CD4-positive, alpha-beta T cell (primary cell): ENCODE measurements around the gene GOLGA7B. TPM values are rescaled to one million over a fixed set of nuclear protein-coding genes. Genes with fewer than 3 reads are reported as not detected.

Experiments
- ATAC-seq: fragments of 200-7000 bp; cut with Tn5 transposase; one replicate; pipeline ENCODE4 v1.10.0; 2022; ENCODE audit warnings: mild to moderate bottlenecking; ENCODE audit not compliant: poor library complexity
- CTCF ChIA-PET: fragments of 350-600 bp; sonication (Branson Sonifier 250); formaldehyde crosslinking; loops from one replicate; lab custom pipeline; 2021; ENCODE audit warnings: antibody characterized with exemption, inconsistent platforms; lab: Charles Lee
- POLR2A ChIA-PET: fragments of 350-600 bp; sonication (Branson Sonifier 250); formaldehyde crosslinking; loops from one replicate; lab custom pipeline; 2021; ENCODE audit warnings: antibody characterized with exemption, inconsistent platforms; lab: Charles Lee
- DNase-seq, 14 experiments: peaks; one replicate each; pipeline ENCODE4 v3.0.0-alpha.2; 2013 to 2020; ENCODE audit warnings: mixed read lengths in 2 of 14
- H3K27ac ChIP-seq, 2 donors: one replicate each; pipeline versions ENCODE4 v1.5.1 to v1.7.0; 2013; ENCODE audit warnings: low read length in 2 of 2, low read depth in 1 of 2, mild to moderate bottlenecking in 1 of 2
- H3K27me3 ChIP-seq, 2 experiments: 1 replicate in 1 of 2; 2 replicates in 1 of 2; pipeline versions ENCODE4 v1.6.1 to v1.7.0; 2013; ENCODE audit warnings: low read length in 2 of 2, control low read depth in 1 of 2, mild to moderate bottlenecking in 1 of 2, moderate library complexity in 1 of 2; ENCODE audit not compliant: insufficient read depth in 2 of 2, control insufficient read depth in 1 of 2
- H3K36me3 ChIP-seq: one replicate; pipeline ENCODE4 v1.6.1; 2013; ENCODE audit warnings: low read length, control low read depth; ENCODE audit not compliant: insufficient read depth
- H3K4me1 ChIP-seq: one replicate; pipeline ENCODE4 v1.6.1; 2013; ENCODE audit warnings: low read length, control low read depth; ENCODE audit not compliant: insufficient read depth
- H3K4me3 ChIP-seq: one replicate; pipeline ENCODE4 v1.5.1; 2013; ENCODE audit warnings: mild to moderate bottlenecking, low read length, moderate library complexity
- H3K9me3 ChIP-seq, 2 experiments: 1 replicate in 1 of 2; 2 replicates in 1 of 2; pipeline versions ENCODE4 v1.6.1 to v1.7.0; 2013; ENCODE audit warnings: low read length in 2 of 2, mild to moderate bottlenecking in 2 of 2, control low read depth in 1 of 2, moderate library complexity in 1 of 2; ENCODE audit not compliant: control insufficient read depth in 1 of 2, insufficient read depth in 1 of 2
- H3K27ac Mint-ChIP-seq: one replicate; pipeline ENCODE4 v1.8.0; 2020; ENCODE audit warnings: mixed read lengths
- H3K27me3 Mint-ChIP-seq: one replicate; pipeline ENCODE4 v1.8.0; 2021; ENCODE audit warnings: mixed read lengths
- H3K36me3 Mint-ChIP-seq: one replicate; pipeline ENCODE4 v1.8.0; 2021; ENCODE audit warnings: low read depth, mixed read lengths
- H3K4me1 Mint-ChIP-seq: one replicate; pipeline ENCODE4 v1.8.0; 2021; ENCODE audit warnings: low read depth, mixed read lengths
- H3K4me3 Mint-ChIP-seq: one replicate; pipeline ENCODE4 v1.8.0; 2020; ENCODE audit warnings: mild to moderate bottlenecking, mixed read lengths
- H3K9me3 Mint-ChIP-seq: one replicate; pipeline ENCODE4 v1.8.0; 2020; ENCODE audit warnings: mixed read lengths
- CTCF ChIP-seq: fragments of 200-600 bp; IDR thresholded peaks from one replicate; pipeline ENCODE4 v1.8.0; 2022; ENCODE audit warnings: antibody characterized with exemption, mild to moderate bottlenecking
- intact Hi-C, 2 experiments: fragments of 100-400 bp; cut with DNase I in 1 of 2; cut with micrococcal nuclease in 1 of 2; formaldehyde crosslinking; loops; one replicate each; pipeline versions ENCODE4 v1.15.1 to v1.9.0; 2023 to 2025; cut with DNase I, micrococcal nuclease
- total RNA-seq, 174 experiments: library from RNA in 2 of 174; stranded (reverse) in 2 of 174; gene quantifications; one replicate each; pipeline ENCODE4 v1.2.3 and lab custom pipeline; 2021 to 2026

Gene GOLGA7B
- total RNA-seq, 2 experiments from 2014 or later = 4.5 to 6.1 TPM

- peak overlapping the region; percentile 77 for H3K27ac Mint-ChIP-seq
- Histone ChIP-seq H3K27ac (no peak overlapping the region), H3K36me3 (no peaks in the 10 kb centered on the region), H3K9me3 (no peaks in the 10 kb centered on the region), H3K4me1 (peaks cover 46% of the 10 kb centered on the region), H3K27me3 (no peaks in the 10 kb centered on the region), H3K4me3 (no peak overlapping the region)
- DNase-seq (no peak), ATAC-seq (no peak)
- no peak for TF ChIP-seq CTCF
- ChIA-PET CTCF (no interaction called here), POLR2A (no interaction called here)
- intact Hi-C loops = loop anchor here in 1 of 2 experiments (5.0 to 10.0 kb wide), 3 partner anchors 115 to 593 kb away; partner anchors contain the start of genes AVPI1, HPS1 and ZFYVE27
- peak overlapping the region; percentile 95 for H3K4me3 Mint-ChIP-seq
- no peaks in the 10 kb centered on the region for H3K27me3 Mint-ChIP-seq
- H3K36me3 Mint-ChIP-seq = peaks cover 6% of the 10 kb centered on the region
- H3K4me1 Mint-ChIP-seq = peaks cover 47% of the 10 kb centered on the region
- H3K9me3 Mint-ChIP-seq = no peaks in the 10 kb centered on the region
These were observed 2.6 kb downstream of the GOLGA7B start for GRCh38 chr10:97852277-97852676.

- no peak overlapping the region for H3K27ac ChIP-seq
- H3K4me1 ChIP-seq = peaks cover 46% of the 10 kb centered on the region
- no peaks in the 10 kb centered on the region for H3K36me3 ChIP-seq
- ChIA-PET CTCF (no interaction called here), POLR2A (no interaction called here)
- TF ChIP-seq CTCF = no peak
- Mint-ChIP-seq H3K9me3 (no peaks in the 10 kb centered on the region), H3K27me3 (no peaks in the 10 kb centered on the region), H3K36me3 (peaks cover 6% of the 10 kb centered on the region), H3K27ac (no peak overlapping the region), H3K4me1 (peaks cover 54% of the 10 kb centered on the region), H3K4me3 (peak overlapping the region; percentile 95)
- DNase-seq (no peak), ATAC-seq (no peak)
- intact Hi-C loops = loop anchor here in 1 of 2 experiments (5.0 to 10.0 kb wide), 3 partner anchors 116 to 592 kb away; partner anchors contain the start of genes AVPI1, HPS1 and ZFYVE27
- H3K27me3 ChIP-seq = no peaks in the 10 kb centered on the region
- no peak overlapping the region for H3K4me3 ChIP-seq
- no peaks in the 10 kb centered on the region for H3K9me3 ChIP-seq
These were observed 3.3 kb downstream of the GOLGA7B start for GRCh38 chr10:97852840-97853405.

GRCh38 chr10:97854743-97855142 is 5.1 kb downstream of the GOLGA7B start:
- Histone ChIP-seq H3K4me3 (no peak overlapping the region), H3K27ac (no peak overlapping the region), H3K27me3 (no peaks in the 10 kb centered on the region), H3K9me3 (no peaks in the 10 kb centered on the region), H3K4me1 (peaks cover 36% of the 10 kb centered on the region), H3K36me3 (peaks cover 4% of the 10 kb centered on the region)
- no peak for DNase-seq
- ChIA-PET POLR2A (no interaction called here), CTCF (no interaction called here)
- peaks cover 6% of the 10 kb centered on the region for H3K36me3 Mint-ChIP-seq
- no peak for ATAC-seq
- H3K27ac Mint-ChIP-seq = no peak overlapping the region
- H3K9me3 Mint-ChIP-seq = no peaks in the 10 kb centered on the region
- TF ChIP-seq CTCF = no peak
- H3K27me3 Mint-ChIP-seq = no peaks in the 10 kb centered on the region
- H3K4me1 Mint-ChIP-seq = peaks cover 48% of the 10 kb centered on the region
- intact Hi-C loops = loop anchor here in 1 of 2 experiments (5.0 to 10.0 kb wide), 3 partner anchors 117 to 590 kb away; partner anchors contain the start of genes AVPI1, HPS1 and ZFYVE27
- H3K4me3 Mint-ChIP-seq = no peak overlapping the region
